ENCODE results near the gene WT1.
"Not testable (repeated sequence)": the region's sequence is repeated elsewhere in the genome, so short reads cannot be mapped to it uniquely, and the experiment has no call there.

The WT1 gene

GRCh38 chr11:32387411-32387810, 47.9 kb downstream of the WT1 start:
- DNase-seq (ENCODE audit: low read depth in 2 of 2), result no peak

- no peak for DNase-seq (ENCODE audit: low read depth in 2 of 2)
Observed at GRCh38 chr11:32386770-32387377, 48.5 kb downstream of the WT1 start.

- DNase-seq (ENCODE audit: low read depth in 2 of 2), result no peak
Observed at GRCh38 chr11:32385998-32386397, 49.3 kb downstream of the WT1 start.

GRCh38 chr11:32382339-32383049, 52.8 kb downstream of the WT1 start:
- no peak for DNase-seq (ENCODE audit: low read depth in 2 of 2)

DNA sequence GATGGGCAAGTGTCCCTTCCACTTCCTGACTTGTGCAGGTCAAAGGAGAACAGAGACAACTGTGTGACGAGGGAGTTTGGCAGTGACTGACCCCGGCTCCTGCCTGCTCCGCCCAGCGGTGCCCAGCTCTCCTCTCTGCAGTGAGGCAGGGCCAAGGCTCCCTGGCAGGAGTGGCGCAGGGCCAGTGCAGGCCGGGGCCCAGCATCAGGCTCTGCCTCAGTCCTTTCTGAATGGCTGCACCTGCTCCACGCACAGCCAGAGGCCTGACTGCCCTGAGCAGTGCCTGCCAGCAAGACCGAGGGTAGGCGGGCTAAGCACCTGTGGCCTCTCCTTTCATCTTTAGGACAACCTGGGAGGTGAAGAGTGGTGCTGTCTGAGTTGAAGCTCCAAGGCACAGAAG, 54.2 kb downstream of the WT1 start:
- DNase-seq (ENCODE audit: low read depth in 2 of 2), result no peak

DNA sequence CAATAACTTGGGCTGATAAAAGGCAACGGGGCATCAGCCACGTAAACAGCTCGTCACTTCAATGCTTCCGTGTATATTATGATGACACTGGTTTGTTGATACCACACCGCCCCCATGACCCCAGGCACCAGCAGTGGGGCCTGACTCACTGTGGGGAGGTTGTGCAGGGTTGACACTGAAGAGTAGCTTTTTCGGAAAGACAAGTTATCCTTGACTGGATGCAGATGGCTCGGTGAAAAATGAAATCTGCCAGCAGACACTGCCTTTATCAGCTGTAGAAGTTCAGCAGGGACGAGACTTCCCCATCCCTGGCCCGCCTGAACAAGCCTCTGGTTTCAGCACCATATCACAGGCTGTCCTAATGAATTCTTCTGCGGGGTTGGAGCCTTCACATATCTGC, 55.6 kb downstream of the WT1 start:
- DNase-seq (ENCODE audit: low read depth in 2 of 2), result no peak

DNA sequence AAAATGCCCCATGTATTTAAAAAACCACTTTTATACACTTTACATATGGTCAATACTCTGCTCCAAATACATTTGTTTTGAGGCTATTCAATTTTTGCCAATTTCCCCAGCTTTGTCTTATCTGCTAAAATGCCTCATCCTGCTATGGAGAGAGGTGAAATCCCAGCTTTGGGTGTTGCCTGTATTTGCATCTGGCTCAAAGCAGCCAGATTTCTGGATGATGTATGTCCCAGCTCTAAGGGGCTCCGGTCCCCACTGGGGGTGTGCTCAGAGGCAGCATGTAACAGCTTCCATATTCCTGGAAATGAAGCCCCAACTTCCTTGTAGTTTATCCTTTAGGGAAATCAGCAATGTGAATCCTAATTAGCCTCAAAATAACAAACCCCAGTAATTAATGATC, 59.5 kb downstream of the WT1 start:
- DNase-seq (ENCODE audit: low read depth in 2 of 2), result no peak

DNA sequence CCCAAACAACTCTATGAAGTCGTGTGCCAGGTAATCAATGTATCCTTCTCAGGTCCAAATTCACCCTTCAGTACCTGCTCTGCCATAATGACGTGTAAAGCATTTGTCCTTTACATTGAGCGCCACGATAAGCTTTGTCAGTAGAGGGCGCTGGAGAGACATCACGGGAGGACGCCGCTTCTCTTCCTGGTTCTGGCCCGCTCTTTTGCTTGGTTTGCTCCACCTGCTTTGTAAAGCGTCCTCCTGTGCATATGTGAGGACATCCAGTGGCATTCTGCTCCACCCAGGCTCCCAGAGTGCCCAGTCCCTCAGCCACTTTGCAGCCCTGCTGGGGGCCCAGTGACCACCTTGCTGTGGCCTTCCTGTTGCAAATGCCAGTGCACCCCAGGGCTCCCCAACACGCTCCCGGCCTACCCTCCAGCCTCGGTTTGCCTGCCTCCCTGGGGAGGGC, 61.1 kb downstream of the WT1 start:
- DNase-seq (ENCODE audit: low read depth in 2 of 2), result peak; percentile 34 to 42

GRCh38 chr11:32369987-32370386, 65.4 kb downstream of the WT1 start:
- DNase-seq (ENCODE audit: low read depth in 2 of 2), result not testable (repeated sequence)

GRCh38 chr11:32366666-32367065, 68.7 kb downstream of the WT1 start:
- DNase-seq (ENCODE audit: low read depth in 2 of 2), result no peak

GRCh38 chr11:32365192-32365591, 70.1 kb downstream of the WT1 start:
- no peak for DNase-seq (ENCODE audit: low read depth in 2 of 2)

- DNase-seq (ENCODE audit: low read depth in 2 of 2), result no peak
Observed at GRCh38 chr11:32358729-32359128, 76.6 kb downstream of the WT1 start.

DNA sequence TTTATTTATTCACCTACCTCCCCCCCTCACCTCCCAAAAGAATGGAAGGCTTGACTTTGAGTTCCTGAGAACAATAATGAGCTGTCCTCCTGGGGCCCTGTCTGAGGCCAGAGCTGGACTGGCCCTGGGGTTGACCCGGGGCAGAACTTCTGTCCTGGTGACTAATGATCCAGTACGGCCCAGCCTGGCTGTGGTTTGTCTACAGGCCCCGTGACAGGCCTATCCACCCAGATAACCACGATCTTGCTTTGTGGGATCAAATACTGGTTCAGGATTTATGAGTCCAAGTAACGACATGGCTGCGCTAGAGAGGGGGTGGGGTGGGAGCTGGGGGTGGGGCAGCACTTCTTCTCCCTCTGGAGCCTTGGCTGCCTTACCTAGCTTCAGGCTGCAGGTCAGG, 81.5 kb downstream of the WT1 start:
- no peak for DNase-seq (ENCODE audit: low read depth in 2 of 2)

DNA sequence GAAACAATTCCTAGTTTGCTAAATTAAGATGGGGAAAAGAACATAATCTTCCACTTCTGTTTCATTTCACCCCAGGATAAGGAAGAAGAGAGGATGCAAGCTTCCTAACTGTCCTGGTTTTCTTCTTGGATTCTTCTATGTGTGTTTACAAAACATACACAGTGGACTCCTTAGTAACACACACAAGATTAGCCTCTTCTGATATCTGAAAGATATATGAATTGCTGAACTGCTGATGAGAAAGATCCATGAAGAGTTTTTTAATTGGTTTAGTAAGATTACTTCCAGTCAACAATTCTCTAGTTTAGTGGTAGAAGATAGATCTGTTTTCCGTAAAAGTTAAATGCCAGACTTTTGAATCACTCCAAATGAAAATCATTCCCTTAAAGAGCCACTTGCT, 86.8 kb downstream of the WT1 start:
- no peak for DNase-seq (ENCODE audit: low read depth in 2 of 2)

GRCh38 chr11:32344946-32345345, 90.4 kb downstream of the WT1 start:
- DNase-seq (ENCODE audit: low read depth in 2 of 2), result no peak

GRCh38 chr11:32343325-32344008, 91.9 kb downstream of the WT1 start:
- DNase-seq (ENCODE audit: low read depth in 2 of 2), result no peak

DNA sequence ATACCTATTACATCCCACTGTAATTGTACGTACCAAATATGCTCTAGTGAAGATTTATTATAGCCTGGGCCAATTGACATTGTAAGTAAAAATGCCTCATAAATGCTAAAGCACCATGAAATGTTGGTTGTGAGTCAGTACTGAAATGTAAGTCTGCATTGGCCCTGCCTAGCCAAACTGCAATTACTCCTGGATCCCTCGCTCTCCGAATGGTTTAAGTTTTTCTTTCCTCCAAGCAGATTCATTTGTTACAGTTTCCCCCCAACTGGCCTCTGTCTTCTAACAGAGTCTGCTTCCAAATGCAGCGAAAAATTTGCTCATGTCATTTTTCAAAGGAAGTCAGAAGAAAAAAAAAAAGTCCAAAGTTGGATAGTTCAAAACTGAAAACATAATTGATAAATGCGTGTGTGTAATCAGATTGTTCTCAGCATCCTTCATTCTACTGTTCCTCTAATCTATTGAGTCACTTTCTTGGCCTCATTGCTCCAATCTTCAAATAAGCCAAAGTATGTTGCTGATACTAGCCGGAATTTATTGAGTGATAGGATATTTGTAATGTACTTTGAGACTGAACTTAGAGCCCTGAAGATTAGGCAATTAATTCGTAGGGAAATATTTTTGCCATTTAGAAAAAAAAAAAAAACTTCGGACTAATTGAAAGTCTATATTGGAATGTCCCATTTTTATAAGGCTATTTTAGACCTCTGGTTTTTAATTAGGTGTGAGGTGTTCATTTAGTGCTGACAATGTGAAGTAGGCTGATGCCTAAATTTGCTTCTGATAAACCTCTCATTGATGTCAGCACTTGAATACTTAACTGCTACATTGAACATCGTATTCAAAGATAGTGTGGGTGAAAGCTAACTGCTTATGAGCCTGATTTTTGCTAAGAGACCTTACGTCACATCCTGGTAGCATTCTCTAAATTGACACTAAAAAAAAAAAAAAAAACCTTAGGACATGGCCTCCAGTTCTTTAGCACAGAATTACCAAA, 93.4 kb downstream of the WT1 start:
- no peak for DNase-seq (ENCODE audit: low read depth in 2 of 2)

DNA sequence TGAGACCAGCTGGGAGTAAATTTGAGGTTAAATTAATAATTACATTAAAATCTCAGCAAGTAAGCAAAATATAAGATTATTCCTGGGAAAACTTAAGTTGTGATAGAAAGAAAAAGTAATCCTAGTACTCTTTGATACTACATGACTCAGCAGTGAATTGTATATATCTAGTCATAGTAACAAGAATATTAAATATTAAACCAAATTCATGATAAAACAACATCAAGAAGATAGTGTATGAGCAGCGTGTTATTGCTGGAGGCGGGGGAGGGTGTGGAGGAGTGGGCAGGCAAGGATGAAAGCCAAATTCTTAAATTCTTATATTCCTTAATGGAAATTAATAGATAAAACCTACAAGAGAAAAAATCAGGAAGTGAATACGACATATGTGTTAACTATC, 95.2 kb downstream of the WT1 start:
- DNase-seq (ENCODE audit: low read depth in 2 of 2), result no peak
